Nephron (organoid): ENCODE data around the gene CFAP46.
"Not testable (repeated sequence)": the region's sequence is repeated elsewhere in the genome, so short reads cannot be mapped to it uniquely, and the experiment has no call there.

Source experiments
- H3K27ac Mint-ChIP-seq, 3 experiments: 2 replicates each; pipeline ENCODE4 v1.8.0; 2020; ENCODE audit warnings: mixed read lengths in 3 of 3, mild to moderate bottlenecking in 2 of 3, moderate library complexity in 1 of 3
- H3K27me3 Mint-ChIP-seq: 2 replicates; pipeline ENCODE4 v1.8.0; 2021; ENCODE audit warnings: low read depth, mild to moderate bottlenecking, moderate library complexity, mixed read lengths
- H3K36me3 Mint-ChIP-seq: 2 replicates; pipeline ENCODE4 v1.8.0; 2020; ENCODE audit warnings: low read depth, mixed read lengths
- H3K4me1 Mint-ChIP-seq: 2 replicates; pipeline ENCODE4 v1.8.0; 2020; ENCODE audit warnings: mixed read lengths
- H3K4me3 Mint-ChIP-seq, 3 experiments: 2 replicates each; pipeline ENCODE4 v1.8.0; 2020; ENCODE audit warnings: mild to moderate bottlenecking in 3 of 3, mixed read lengths in 3 of 3, moderate library complexity in 2 of 3
- H3K9me3 Mint-ChIP-seq: 2 replicates; pipeline ENCODE4 v1.8.0; 2020; ENCODE audit warnings: mixed read lengths
- TF ChIP-seq, protein P1 (sequence below), 3 experiments: fragments of 200-600 bp; sonication (generic); IDR thresholded peaks; one replicate each; pipeline ENCODE4 v1.5.0; 2021; ENCODE audit warnings: antibody characterized with exemption in 3 of 3; ENCODE audit not compliant: unreplicated experiment in 3 of 3

The CFAP46 gene

DNA sequence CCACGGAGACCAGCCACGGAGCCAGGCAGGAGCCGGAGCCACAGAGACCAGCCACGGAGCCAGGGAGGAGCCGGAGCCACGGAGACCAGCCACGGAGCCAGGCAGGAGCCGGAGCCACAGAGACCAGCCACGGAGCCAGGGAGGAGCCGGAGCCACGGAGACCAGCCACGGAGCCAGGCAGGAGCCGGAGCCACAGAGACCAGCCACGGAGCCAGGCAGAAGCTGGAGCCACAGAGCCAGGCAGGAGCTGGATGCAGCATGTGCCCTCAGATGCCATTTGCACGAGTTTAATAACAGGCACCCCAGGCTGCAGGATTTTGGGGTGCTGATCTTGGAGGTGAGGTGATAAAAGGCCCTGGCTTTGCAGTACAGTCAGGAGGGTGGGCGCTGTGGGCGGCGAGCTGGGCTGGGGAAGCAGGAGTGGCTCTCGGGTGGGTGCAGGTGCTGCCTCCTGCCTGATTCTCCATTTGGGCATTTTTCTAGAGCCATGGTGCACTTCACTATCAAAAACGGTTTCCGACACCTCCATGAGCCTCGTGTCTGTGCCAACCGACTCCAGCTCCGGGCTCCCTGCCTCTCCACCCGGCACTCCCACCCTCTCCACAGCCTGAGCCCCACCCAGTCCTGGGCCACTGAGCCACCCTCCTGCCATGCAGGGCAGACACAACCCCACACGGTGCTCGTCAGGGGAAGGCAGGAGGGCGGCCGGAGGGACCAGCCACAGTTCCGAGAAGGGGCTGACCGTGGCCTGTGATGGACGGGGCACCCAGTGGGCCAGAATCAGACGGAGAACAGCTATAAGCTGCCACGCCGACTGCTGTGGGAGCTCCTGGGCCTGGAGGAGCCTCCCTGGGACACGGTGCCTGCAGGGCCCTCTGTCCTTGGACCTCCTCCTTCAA is 115.6 kb downstream of the CFAP46 start:
- Mint-ChIP-seq H3K4me1 (no peaks in the 10 kb centered on the region), H3K27me3 (peaks cover 39% of the 10 kb centered on the region), H3K36me3 (peaks cover 6% of the 10 kb centered on the region), H3K4me3 (no peak overlapping the region), H3K27ac (no peak overlapping the region), H3K9me3 (peaks cover 9% of the 10 kb centered on the region)
- TF ChIP-seq, protein P1, sequence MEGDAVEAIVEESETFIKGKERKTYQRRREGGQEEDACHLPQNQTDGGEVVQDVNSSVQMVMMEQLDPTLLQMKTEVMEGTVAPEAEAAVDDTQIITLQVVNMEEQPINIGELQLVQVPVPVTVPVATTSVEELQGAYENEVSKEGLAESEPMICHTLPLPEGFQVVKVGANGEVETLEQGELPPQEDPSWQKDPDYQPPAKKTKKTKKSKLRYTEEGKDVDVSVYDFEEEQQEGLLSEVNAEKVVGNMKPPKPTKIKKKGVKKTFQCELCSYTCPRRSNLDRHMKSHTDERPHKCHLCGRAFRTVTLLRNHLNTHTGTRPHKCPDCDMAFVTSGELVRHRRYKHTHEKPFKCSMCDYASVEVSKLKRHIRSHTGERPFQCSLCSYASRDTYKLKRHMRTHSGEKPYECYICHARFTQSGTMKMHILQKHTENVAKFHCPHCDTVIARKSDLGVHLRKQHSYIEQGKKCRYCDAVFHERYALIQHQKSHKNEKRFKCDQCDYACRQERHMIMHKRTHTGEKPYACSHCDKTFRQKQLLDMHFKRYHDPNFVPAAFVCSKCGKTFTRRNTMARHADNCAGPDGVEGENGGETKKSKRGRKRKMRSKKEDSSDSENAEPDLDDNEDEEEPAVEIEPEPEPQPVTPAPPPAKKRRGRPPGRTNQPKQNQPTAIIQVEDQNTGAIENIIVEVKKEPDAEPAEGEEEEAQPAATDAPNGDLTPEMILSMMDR (IDR thresholded peaks at IDR 0.05; ENCODE audit: unreplicated experiment in 3 of 3) = no peak

DNA sequence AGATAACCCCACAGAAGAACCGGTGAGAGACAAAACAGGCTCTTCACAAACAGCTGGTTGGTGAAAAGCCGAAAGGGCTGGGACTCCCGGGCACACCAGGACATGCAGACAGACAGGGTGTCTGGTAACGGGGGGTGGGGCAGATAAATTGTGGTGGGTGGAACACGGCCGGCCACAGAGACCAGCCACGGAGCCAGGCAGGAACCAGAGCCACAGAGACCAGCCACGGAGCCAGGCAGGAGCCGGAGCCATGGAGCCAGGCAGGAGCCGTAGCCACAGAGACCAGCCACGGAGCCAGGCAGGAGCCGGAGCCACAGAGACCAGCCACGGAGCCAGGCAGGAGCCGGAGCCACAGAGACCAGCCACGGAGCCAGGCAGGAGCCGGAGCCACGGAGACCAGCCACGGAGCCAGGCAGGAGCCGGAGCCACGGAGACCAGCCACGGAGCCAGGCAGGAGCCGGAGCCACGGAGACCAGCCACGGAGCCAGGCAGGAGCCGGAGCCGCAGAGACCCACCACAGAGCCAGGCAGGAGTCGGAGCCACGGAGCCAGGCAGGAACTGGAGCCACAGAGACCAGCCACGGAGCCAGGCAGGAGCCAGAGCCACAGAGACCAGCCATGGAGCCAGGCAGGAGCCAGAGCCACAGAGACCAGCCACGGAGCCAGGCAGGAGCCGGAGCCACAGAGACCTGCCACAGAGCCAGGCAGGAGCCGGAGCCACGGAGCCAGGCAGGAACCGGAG is 116.4 kb downstream of the CFAP46 start:
- not testable (repeated sequence) for H3K27ac Mint-ChIP-seq, H3K36me3 Mint-ChIP-seq, H3K4me3 Mint-ChIP-seq, H3K4me1 Mint-ChIP-seq, H3K9me3 Mint-ChIP-seq
- H3K27me3 Mint-ChIP-seq = peaks cover 31% of the 10 kb centered on the region

GRCh38 chr10:132820056-132820455 is 122.3 kb downstream of the CFAP46 start:
- Mint-ChIP-seq H3K4me1 (no peaks in the 10 kb centered on the region), H3K27ac (no peak overlapping the region), H3K9me3 (peaks cover 16% of the 10 kb centered on the region), H3K27me3 (peaks cover 31% of the 10 kb centered on the region), H3K36me3 (no peaks in the 10 kb centered on the region), H3K4me3 (no peak overlapping the region)
- TF ChIP-seq, protein P1 (IDR thresholded peaks at IDR 0.05; ENCODE audit: unreplicated experiment in 3 of 3) = no peak

- Mint-ChIP-seq H3K27me3 (peaks cover 31% of the 10 kb centered on the region), H3K27ac (no peak overlapping the region), H3K4me1 (no peaks in the 10 kb centered on the region), H3K36me3 (no peaks in the 10 kb centered on the region), H3K4me3 (no peak overlapping the region), H3K9me3 (peaks cover 16% of the 10 kb centered on the region)
- TF ChIP-seq, protein P1 (IDR thresholded peaks at IDR 0.05; ENCODE audit: unreplicated experiment in 3 of 3) = no peak
Measured at GRCh38 chr10:132817701-132818211, 124.6 kb downstream of the CFAP46 start.

GRCh38 chr10:132816718-132817117 is 125.7 kb downstream of the CFAP46 start:
- H3K9me3 Mint-ChIP-seq = peaks cover 16% of the 10 kb centered on the region
- no peak overlapping the region for H3K27ac Mint-ChIP-seq
- no peak overlapping the region for H3K4me3 Mint-ChIP-seq
- H3K4me1 Mint-ChIP-seq = no peaks in the 10 kb centered on the region
- TF ChIP-seq, protein P1 (IDR thresholded peaks at IDR 0.05; ENCODE audit: unreplicated experiment in 3 of 3) = no peak
- peaks cover 31% of the 10 kb centered on the region for H3K27me3 Mint-ChIP-seq
- no peaks in the 10 kb centered on the region for H3K36me3 Mint-ChIP-seq

DNA sequence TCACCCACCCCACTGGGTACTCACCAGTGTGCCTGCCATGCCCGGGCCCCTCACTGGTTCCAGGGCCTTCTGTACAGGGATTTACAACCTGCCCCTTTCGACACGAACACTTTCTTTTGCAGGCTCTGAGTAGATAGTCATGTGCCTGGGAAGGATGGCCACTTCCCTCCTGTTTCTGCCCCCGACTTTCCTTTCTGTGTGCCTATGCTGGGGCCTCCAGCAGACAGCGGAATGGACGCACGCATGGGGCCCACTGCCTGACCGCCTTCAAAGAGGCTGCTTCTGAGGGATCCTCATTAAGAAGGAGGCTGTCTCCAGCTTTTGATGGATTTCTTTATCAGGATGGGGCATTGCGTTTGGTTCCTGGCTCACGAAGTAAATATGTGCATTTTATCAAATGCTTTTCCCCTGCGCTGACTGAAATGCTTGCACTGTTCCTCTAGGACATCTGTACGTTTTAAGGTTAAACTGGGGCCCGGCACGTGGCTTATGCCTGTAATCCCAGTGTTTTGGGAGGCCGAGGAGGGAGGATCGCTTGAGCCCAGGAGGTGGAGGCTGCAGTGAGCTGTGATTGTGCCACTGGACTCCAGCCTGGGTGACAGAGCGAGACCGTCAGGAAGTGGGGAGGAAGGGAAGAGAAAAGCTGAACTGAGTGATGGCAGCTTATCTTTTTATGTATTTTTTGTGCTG is 127.1 kb downstream of the CFAP46 start:
- Mint-ChIP-seq H3K4me3 (no peak overlapping the region), H3K27ac (no peak overlapping the region), H3K36me3 (no peaks in the 10 kb centered on the region), H3K4me1 (no peaks in the 10 kb centered on the region), H3K27me3 (peaks cover 31% of the 10 kb centered on the region), H3K9me3 (peaks cover 16% of the 10 kb centered on the region)
- TF ChIP-seq, protein P1 (IDR thresholded peaks at IDR 0.05; ENCODE audit: unreplicated experiment in 3 of 3) = no peak
